ENCODE data around the gene TMEM213. TPM values are rescaled to one million over a fixed set of nuclear protein-coding genes. Genes with fewer than 3 reads are reported as not detected.

The TMEM213 gene
- total and polyA plus RNA-seq, 9 donors, result 0.04 to 0.18 (median 0.10) TPM; not detected in 1

GRCh38 chr7:138869353-138869752 lies 71.6 kb downstream of the TMEM213 start:
- Histone ChIP-seq H3K27ac (ENCODE audit: low read length) (no peak overlapping the region), H3K27me3 (ENCODE audit: control insufficient read depth, insufficient read depth, low read length) (no peaks in the 10 kb centered on the region), H3K4me3 (ENCODE audit: low read length) (no peak overlapping the region), H3K4me1 (ENCODE audit: control insufficient read depth, insufficient read depth, low read length) (no peaks in the 10 kb centered on the region), H3K9me3 (replicated peaks; ENCODE audit: control insufficient read depth, low read depth, low read length) (no peaks in the 10 kb centered on the region), H3K36me3 (ENCODE audit: control insufficient read depth, insufficient read depth, low read length) (peaks cover 45% of the 10 kb centered on the region)
- no peak for DNase-seq
- WGBS (ENCODE audit: insufficient coverage), result 95% methylated on average over 22 of the region's 30 CpGs

- DNase-seq, result no peak
- Histone ChIP-seq H3K4me1 (ENCODE audit: control insufficient read depth, insufficient read depth, low read length) (no peaks in the 10 kb centered on the region), H3K9me3 (replicated peaks; ENCODE audit: control insufficient read depth, low read depth, low read length) (no peaks in the 10 kb centered on the region), H3K27me3 (ENCODE audit: control insufficient read depth, insufficient read depth, low read length) (no peaks in the 10 kb centered on the region), H3K4me3 (ENCODE audit: low read length) (no peak overlapping the region), H3K27ac (ENCODE audit: low read length) (no peak overlapping the region), H3K36me3 (ENCODE audit: control insufficient read depth, insufficient read depth, low read length) (peaks cover 45% of the 10 kb centered on the region)
- WGBS (ENCODE audit: insufficient coverage), result 92% methylated on average over 13 of the region's 21 CpGs
Measured at GRCh38 chr7:138871065-138871813, 73.4 kb downstream of the TMEM213 start.

DNA sequence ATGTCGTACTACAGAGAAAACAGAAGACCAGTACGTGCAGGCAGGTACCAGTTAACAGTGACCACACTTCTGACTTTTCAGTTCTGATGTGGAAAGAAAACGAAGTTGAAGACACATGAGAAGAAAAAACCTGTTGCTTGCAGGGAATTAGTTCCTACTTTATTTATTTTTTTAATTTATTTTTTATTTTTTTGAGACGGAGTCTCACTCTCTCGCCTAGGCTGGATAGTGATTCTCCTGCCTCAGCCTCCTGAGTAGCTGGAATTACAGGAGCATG lies 74.0 kb downstream of the TMEM213 start:
- no peak for DNase-seq
- H3K27ac ChIP-seq (ENCODE audit: low read length), result no peak overlapping the region
- H3K4me1 ChIP-seq (ENCODE audit: control insufficient read depth, insufficient read depth, low read length), result no peaks in the 10 kb centered on the region
- no peaks in the 10 kb centered on the region for H3K27me3 ChIP-seq (ENCODE audit: control insufficient read depth, insufficient read depth, low read length)
- no peak overlapping the region for H3K4me3 ChIP-seq (ENCODE audit: low read length)
- peaks cover 40% of the 10 kb centered on the region for H3K36me3 ChIP-seq (ENCODE audit: control insufficient read depth, insufficient read depth, low read length)
- H3K9me3 ChIP-seq (replicated peaks; ENCODE audit: control insufficient read depth, low read depth, low read length), result no peaks in the 10 kb centered on the region
- WGBS (ENCODE audit: insufficient coverage), result 100% methylated on average over 1 of the region's 5 CpGs

DNA sequence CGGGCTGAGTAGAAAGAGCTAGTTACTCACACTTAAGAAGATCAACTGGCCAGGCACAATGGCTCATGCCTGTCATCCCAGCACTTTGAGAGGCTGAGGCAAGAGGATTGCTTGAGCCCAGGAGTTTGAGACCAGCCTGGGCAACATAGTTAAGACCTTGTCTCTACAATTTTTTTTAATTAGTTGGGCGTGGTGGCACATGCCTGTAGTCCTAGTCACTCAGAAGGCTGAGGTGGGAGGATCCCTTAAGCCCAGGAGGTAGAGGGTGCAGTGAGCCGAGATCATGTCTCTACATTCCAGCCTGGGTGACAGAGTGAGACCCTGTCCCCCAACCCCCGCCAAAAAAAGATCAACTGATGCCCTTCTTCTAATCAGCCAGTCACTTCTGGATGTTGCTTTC lies 74.8 kb downstream of the TMEM213 start:
- no peaks in the 10 kb centered on the region for H3K9me3 ChIP-seq (replicated peaks; ENCODE audit: control insufficient read depth, low read depth, low read length)
- DNase-seq, result no peak
- no peaks in the 10 kb centered on the region for H3K27me3 ChIP-seq (ENCODE audit: control insufficient read depth, insufficient read depth, low read length)
- H3K4me3 ChIP-seq (ENCODE audit: low read length), result no peak overlapping the region
- no peaks in the 10 kb centered on the region for H3K4me1 ChIP-seq (ENCODE audit: control insufficient read depth, insufficient read depth, low read length)
- 100% methylated on average over 3 of the region's 4 CpGs for WGBS (ENCODE audit: insufficient coverage)
- no peak overlapping the region for H3K27ac ChIP-seq (ENCODE audit: low read length)
- H3K36me3 ChIP-seq (ENCODE audit: control insufficient read depth, insufficient read depth, low read length), result peaks cover 32% of the 10 kb centered on the region

- WGBS (ENCODE audit: insufficient coverage), result 48% methylated on average over 3 of the region's 5 CpGs
- no peak overlapping the region for H3K27ac ChIP-seq (ENCODE audit: low read length)
- H3K4me1 ChIP-seq (ENCODE audit: control insufficient read depth, insufficient read depth, low read length), result no peaks in the 10 kb centered on the region
- H3K9me3 ChIP-seq (replicated peaks; ENCODE audit: control insufficient read depth, low read depth, low read length), result no peaks in the 10 kb centered on the region
- peaks cover 25% of the 10 kb centered on the region for H3K36me3 ChIP-seq (ENCODE audit: control insufficient read depth, insufficient read depth, low read length)
- no peak for DNase-seq
- no peaks in the 10 kb centered on the region for H3K27me3 ChIP-seq (ENCODE audit: control insufficient read depth, insufficient read depth, low read length)
- H3K4me3 ChIP-seq (ENCODE audit: low read length), result no peak overlapping the region
Measured at GRCh38 chr7:138873220-138873892, 75.6 kb downstream of the TMEM213 start.

- no peaks in the 10 kb centered on the region for H3K4me1 ChIP-seq (ENCODE audit: control insufficient read depth, insufficient read depth, low read length)
- peaks cover 22% of the 10 kb centered on the region for H3K36me3 ChIP-seq (ENCODE audit: control insufficient read depth, insufficient read depth, low read length)
- no peak overlapping the region for H3K27ac ChIP-seq (ENCODE audit: low read length)
- H3K4me3 ChIP-seq (ENCODE audit: low read length), result no peak overlapping the region
- 96% methylated on average over 8 of the region's 9 CpGs for WGBS (ENCODE audit: insufficient coverage)
- no peaks in the 10 kb centered on the region for H3K27me3 ChIP-seq (ENCODE audit: control insufficient read depth, insufficient read depth, low read length)
- no peaks in the 10 kb centered on the region for H3K9me3 ChIP-seq (replicated peaks; ENCODE audit: control insufficient read depth, low read depth, low read length)
- DNase-seq, result no peak
Measured at GRCh38 chr7:138875794-138876193, 78.0 kb downstream of the TMEM213 start.

DNA sequence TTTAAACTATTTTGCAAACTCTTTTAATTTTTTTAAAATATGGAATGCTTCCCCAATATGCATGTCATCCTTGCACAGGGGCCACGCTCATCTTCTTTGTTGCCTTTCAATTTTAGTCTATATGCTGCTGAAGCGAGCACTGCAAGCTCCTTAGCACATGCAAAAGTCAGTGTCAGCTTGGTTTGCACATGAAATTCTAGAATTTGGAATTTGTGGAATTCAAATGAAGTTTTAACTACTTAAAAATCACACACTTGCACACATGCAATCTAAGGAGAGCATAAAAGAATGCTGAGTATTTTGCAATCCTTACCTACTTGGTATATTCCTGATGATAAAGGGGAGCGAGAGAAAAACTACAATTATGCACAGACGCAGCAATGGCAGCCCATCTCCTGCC lies 78.5 kb downstream of the TMEM213 start:
- H3K36me3 ChIP-seq (ENCODE audit: control insufficient read depth, insufficient read depth, low read length), result peaks cover 21% of the 10 kb centered on the region
- WGBS (ENCODE audit: insufficient coverage), result 70% methylated on average over 2 of the region's 4 CpGs
- no peaks in the 10 kb centered on the region for H3K27me3 ChIP-seq (ENCODE audit: control insufficient read depth, insufficient read depth, low read length)
- no peak overlapping the region for H3K27ac ChIP-seq (ENCODE audit: low read length)
- no peaks in the 10 kb centered on the region for H3K4me1 ChIP-seq (ENCODE audit: control insufficient read depth, insufficient read depth, low read length)
- DNase-seq, result no peak
- H3K9me3 ChIP-seq (replicated peaks; ENCODE audit: control insufficient read depth, low read depth, low read length), result no peaks in the 10 kb centered on the region
- no peak overlapping the region for H3K4me3 ChIP-seq (ENCODE audit: low read length)

GRCh38 chr7:138878051-138878450 lies 80.3 kb downstream of the TMEM213 start:
- Histone ChIP-seq H3K27me3 (ENCODE audit: control insufficient read depth, insufficient read depth, low read length) (no peaks in the 10 kb centered on the region), H3K36me3 (ENCODE audit: control insufficient read depth, insufficient read depth, low read length) (peaks cover 25% of the 10 kb centered on the region), H3K9me3 (replicated peaks; ENCODE audit: control insufficient read depth, low read depth, low read length) (no peaks in the 10 kb centered on the region), H3K27ac (ENCODE audit: low read length) (no peak overlapping the region), H3K4me3 (ENCODE audit: low read length) (no peak overlapping the region), H3K4me1 (ENCODE audit: control insufficient read depth, insufficient read depth, low read length) (no peaks in the 10 kb centered on the region)
- 60% methylated on average over 2 of the region's 7 CpGs for WGBS (ENCODE audit: insufficient coverage)
- DNase-seq, result no peak

DNA sequence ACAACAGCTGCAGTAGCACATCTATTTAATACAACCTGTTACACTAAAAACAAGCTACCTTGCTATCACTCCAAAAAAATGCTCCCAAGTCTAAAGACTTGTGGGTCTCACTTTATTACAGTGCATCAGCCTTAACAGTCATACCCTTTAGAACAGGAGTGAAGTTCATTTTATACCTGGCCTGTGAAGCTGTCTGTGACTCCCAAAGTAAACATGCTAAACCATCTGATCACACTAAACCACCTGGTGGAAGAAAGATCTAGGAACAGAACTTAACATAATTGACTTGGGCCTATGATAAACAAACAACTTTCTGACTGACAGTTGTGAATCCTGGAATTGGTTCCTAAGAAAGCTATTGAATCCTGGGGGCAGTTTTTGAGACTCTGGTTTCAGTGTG lies 81.1 kb downstream of the TMEM213 start:
- H3K27ac ChIP-seq (ENCODE audit: low read length), result no peak overlapping the region
- no peak overlapping the region for H3K4me3 ChIP-seq (ENCODE audit: low read length)
- H3K36me3 ChIP-seq (ENCODE audit: control insufficient read depth, insufficient read depth, low read length), result peaks cover 25% of the 10 kb centered on the region
- H3K9me3 ChIP-seq (replicated peaks; ENCODE audit: control insufficient read depth, low read depth, low read length), result no peaks in the 10 kb centered on the region
- DNase-seq, result no peak
- H3K4me1 ChIP-seq (ENCODE audit: control insufficient read depth, insufficient read depth, low read length), result no peaks in the 10 kb centered on the region
- no peaks in the 10 kb centered on the region for H3K27me3 ChIP-seq (ENCODE audit: control insufficient read depth, insufficient read depth, low read length)

- peaks cover 25% of the 10 kb centered on the region for H3K36me3 ChIP-seq (ENCODE audit: control insufficient read depth, insufficient read depth, low read length)
- H3K4me3 ChIP-seq (ENCODE audit: low read length), result no peak overlapping the region
- H3K4me1 ChIP-seq (ENCODE audit: control insufficient read depth, insufficient read depth, low read length), result no peaks in the 10 kb centered on the region
- no peaks in the 10 kb centered on the region for H3K27me3 ChIP-seq (ENCODE audit: control insufficient read depth, insufficient read depth, low read length)
- H3K27ac ChIP-seq (ENCODE audit: low read length), result no peak overlapping the region
- 98% methylated on average over 4 of the region's 10 CpGs for WGBS (ENCODE audit: insufficient coverage)
- no peaks in the 10 kb centered on the region for H3K9me3 ChIP-seq (replicated peaks; ENCODE audit: control insufficient read depth, low read depth, low read length)
- DNase-seq, result no peak
Measured at GRCh38 chr7:138879356-138879755, 81.6 kb downstream of the TMEM213 start.
